Diencephalon (tissue), 1 donor: Measurements from ENCODE around the gene ACSL5. TPM values are rescaled to one million over a fixed set of nuclear protein-coding genes. Genes with fewer than 3 reads are reported as not detected.

Experiments
- total RNA-seq: library from RNA; depleted of rRNA; stranded (reverse); fragments of >200 nt; gene quantifications from one replicate; pipeline ENCODE4 v1.2.3, GENCODE V29; 2014

Gene ACSL5
- total RNA-seq: 2.3 TPM

GRCh38 chr10:112373912-112374338 lies at the start of gene ACSL5:
Gene ACSL5 (plus strand): TSS chr10:112374116. CDS start chr10:112394947, 20,831 bp downstream.

GRCh38 chr10:112446855-112447619 lies 73.1 kb downstream of the ACSL5 start, which contains the start of the genes VTI1A and ZDHHC6:
Gene VTI1A (plus strand): TSS chr10:112447215. CDS start chr10:112447374, 159 bp downstream.
Gene ZDHHC6 (minus strand): TSS chr10:112446914. CDS start chr10:112445436, 1,478 bp downstream.

Other genes with a start within 250 kb of the ACSL5 start
- gene GPAM, start 190.4 kb upstream of the ACSL5 start, total RNA-seq: 30.4 TPM
- 0.23 TPM for gene TECTB, start 90.7 kb upstream of the ACSL5 start, total RNA-seq
- gene ZDHHC6, start 72.8 kb downstream of the ACSL5 start, total RNA-seq: 28.6 TPM
- 66.0 TPM for gene VTI1A, start 73.1 kb downstream of the ACSL5 start, total RNA-seq